Anterior cingulate cortex (tissue), 58 donors: ENCODE measurements around the gene MTUS2.

Experiments
- DNase-seq, 58 donors: peaks; one replicate each; lab custom pipeline; 2025; lab: John Stamatoyannopoulos, UW

MTUS2 gene

GRCh38 chr13:28820099-28821051 lies at the start of gene MTUS2:
MTUS2 (plus strand) TSS chr13:28820339.
- peak in 18 of 58 donors; percentile 6 to 44 (median 22) for DNase-seq

DNA sequence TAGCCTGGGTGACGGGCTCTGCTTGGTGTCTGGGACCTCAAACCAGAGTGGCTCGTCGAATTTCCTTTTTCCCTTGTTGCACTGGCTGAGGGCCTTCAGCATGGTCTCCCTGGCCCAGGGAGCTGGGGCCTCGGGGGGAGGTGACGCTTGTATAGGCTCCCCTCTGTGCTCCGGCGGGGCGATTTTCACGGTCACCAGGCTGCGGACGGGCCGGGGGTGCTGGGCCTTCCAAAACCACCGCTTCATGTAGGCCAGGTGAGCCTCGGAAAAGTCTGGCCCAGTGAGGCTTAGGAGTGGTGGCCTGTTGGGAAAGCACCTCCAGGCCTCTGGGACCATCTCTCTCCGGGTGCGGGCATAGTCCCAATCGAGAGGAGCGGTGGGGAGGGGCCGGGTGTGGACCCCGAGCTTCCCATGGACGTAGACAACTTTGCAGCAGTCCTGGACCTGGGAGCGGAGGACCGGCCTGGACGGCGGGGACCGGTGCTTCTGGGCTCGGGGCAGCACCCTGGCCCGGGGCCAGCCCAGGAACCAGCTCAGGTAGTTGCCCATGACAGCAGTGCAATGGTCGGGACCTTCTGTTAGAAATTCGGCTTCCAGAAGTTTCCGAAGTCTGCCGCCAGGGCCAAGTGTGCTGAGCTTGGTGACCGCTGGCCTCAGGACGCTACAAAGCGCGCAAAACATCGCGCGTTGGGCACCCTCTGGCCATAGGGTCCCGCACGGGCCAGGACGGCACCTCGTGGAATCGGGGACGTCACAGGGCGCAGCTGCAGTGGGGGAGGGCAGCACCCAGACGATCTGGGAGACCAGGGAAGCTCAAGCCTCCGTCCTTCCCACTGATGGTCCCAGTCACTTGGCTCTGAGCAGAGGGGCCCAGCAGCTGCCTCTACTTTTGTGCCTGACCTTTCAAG lies 41.6 kb upstream of the MTUS2 start:
- no peak for DNase-seq

- DNase-seq, result no peak
These were observed 27.1 kb upstream of the MTUS2 start for GRCh38 chr13:28792992-28793391.

- no peak for DNase-seq
These were observed 25.7 kb upstream of the MTUS2 start for GRCh38 chr13:28794396-28794795.

DNA sequence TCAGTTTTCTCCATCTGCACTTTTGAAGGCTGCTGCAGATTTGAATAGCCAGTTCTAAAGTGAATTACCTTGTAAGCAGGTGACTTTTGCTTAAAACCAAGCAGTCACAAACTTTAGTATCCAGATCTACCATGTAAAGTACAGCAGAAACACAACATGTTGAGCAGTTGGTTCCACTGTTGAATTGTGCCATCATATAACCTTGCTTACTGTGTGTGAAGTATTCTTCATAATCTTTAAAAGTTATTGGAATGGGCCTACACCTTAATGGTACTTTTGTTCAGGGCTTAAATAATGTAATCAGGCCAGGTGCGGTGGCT lies 23.2 kb upstream of the MTUS2 start:
- no peak for DNase-seq

DNA sequence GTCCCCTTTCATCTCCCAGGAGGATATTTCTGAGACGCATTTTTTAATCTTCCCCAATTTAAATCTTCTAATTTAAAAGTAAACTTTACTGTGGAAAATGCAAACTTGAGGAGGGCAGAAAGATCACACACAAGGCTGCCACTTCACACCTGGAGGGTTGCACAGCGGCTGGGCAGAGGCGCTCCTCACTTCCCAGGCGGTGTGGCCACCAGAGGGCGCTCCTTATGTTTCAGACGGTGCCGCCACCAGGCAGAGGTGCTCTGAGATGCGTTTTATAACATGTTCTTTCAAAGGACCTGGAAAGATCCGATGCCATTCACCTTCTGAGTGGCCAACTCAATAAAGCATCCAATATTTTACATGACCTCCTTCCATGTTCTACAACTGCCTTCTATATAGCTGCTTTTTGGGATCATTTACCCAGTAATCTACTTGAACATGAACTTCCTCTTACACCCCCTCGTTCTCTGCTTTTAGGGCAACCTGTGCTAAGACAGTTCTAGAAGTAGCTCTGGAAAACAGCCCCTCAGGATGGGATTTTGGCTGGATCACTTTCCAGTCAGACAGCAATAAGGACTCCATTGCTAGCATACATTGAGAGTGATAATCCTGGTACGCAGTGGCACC lies 14.8 kb upstream of the MTUS2 start:
- DNase-seq, result peak in 1 of 58 donors; percentile 4

DNA sequence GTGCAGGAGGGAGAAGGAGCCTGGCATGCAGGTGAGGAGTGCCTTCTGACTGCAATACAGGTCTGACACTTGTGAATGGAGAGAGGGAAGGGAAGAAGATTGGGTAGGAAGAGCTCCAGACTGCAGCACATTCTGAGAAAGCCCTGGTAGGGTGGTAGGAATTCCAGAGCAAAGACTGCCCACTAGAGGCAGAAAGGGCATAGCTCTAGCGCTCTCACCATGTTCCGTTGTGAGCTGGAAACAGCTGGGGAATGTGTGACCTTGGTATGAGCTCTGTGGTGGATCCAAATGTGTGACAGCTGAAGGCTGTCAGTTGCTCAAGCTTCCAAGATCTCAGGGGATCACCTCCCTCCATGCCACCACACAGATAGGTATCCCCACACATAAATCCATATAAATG lies 2.9 kb upstream of the MTUS2 start:
- no peak for DNase-seq

DNA sequence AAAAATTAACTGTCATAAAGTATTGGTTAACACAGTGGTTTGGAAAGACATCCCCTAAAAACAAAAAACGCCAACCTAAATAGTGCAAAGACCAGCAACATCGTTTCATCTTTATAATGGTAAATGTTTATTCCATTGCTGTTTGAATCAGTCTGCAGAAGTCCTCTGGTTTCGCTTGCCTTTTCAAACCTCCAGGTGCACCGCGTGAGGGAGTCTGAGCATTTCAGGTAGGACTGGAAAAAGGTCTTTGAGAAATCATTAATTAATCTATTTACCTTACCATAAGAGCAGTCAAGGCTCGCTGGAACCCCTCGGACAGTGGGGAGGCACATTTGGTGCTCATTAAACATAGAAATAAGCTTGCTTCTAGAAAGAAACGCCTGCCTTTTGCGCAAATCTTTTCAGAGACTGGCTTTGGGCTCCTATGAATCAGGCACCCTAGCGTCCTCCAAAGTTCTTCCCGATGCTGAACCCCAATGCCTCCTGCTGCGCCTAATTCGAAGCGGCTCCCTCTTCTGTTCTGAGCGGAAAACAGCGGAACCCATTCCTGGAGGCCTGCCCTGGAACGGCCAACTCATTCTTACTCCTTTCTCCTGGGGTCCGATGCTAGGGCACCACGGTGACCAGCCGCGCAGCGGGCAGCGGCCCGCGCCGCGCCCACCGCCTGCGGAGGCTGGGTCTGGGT lies 951 bp upstream of the MTUS2 start:
- peak in 10 of 58 donors; percentile 16 to 59 (median 36) for DNase-seq

GRCh38 chr13:28819735-28820098 lies 422 bp upstream of the MTUS2 start:
- DNase-seq, result peak in 42 of 58 donors; percentile 4 to 64 (median 30)

- DNase-seq, result peak in 10 of 58 donors; percentile 1 to 36 (median 7)
These were observed 2.0 kb downstream of the MTUS2 start for GRCh38 chr13:28822151-28822550.

- no peak for DNase-seq
These were observed 2.7 kb downstream of the MTUS2 start for GRCh38 chr13:28822801-28823200.

DNA sequence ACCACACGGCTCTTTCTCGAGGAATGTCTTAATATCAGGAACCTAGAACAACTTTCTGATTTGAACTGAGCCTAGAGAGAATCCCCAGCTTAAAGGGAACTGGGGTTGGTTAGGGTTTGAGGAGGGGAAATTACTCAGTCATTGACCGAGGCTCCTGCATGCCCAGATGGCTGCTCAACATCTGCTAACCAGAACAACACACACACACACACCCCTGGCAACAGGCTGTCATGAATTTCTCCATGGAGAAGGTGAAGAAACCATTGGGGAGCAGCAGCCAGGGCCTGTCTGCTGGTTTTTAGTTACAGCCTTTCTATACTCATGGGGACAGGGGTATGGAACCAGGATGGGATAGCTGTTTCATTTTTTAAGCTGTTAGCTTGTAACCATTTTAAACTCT lies 5.2 kb downstream of the MTUS2 start:
- no peak for DNase-seq

GRCh38 chr13:28826368-28826767 lies 6.2 kb downstream of the MTUS2 start:
- no peak for DNase-seq

DNA sequence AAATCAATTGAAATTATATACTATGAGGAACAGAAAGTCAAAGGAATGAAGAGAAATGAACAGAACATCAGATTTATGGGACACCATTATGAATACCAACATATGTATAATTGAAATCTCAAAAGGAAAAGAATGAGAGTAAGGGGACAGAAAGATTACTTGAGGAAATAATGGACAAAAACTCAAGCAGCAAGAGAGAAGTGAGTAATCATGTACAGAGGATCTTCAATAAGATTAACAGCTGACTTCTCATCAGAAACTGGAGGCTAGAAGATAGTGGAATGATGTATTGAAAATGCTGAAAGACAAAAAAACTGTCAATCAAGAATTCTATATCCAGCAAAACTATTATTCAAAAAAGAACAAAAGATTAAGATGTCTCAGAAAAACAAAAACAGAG lies 10.4 kb downstream of the MTUS2 start:
- no peak for DNase-seq

- DNase-seq, result no peak
These were observed 11.0 kb downstream of the MTUS2 start for GRCh38 chr13:28831117-28831516.

- no peak for DNase-seq
These were observed 17.0 kb downstream of the MTUS2 start for GRCh38 chr13:28837111-28837510.

GRCh38 chr13:28843639-28844038 lies 23.5 kb downstream of the MTUS2 start:
- DNase-seq, result no peak

- DNase-seq, result no peak
These were observed 29.3 kb downstream of the MTUS2 start for GRCh38 chr13:28849441-28849840.

GRCh38 chr13:28850226-28850625 lies 30.1 kb downstream of the MTUS2 start:
- DNase-seq, result no peak

DNA sequence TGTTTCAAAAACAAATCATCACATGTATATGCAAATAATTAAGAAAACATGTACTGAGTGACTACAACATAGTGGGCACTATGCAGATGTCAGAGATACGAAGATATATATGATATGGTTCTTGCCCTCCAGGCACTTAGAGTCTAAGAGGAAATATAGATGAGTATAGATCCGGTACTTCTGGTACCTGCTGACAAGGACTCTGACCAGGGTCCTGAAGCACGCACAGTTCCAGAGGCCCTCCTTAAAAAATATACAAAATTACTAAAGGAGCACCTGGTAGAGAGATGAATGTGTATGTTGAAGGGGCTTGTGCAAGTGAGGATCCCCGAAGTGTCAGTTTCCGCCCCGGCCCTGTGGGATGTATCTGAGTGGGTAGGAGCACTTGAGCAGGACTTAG lies 31.3 kb downstream of the MTUS2 start:
- DNase-seq, result no peak
